ENCODE data around the gene XYLT1. TPM values are rescaled to one million over a fixed set of nuclear protein-coding genes. Genes with fewer than 3 reads are reported as not detected.

The XYLT1 gene
- total and polyA plus RNA-seq, 2 of the 13 experiments (the other 11 are each of a cell fraction or from before 2014, with no cell fraction given), result not detected

DNA sequence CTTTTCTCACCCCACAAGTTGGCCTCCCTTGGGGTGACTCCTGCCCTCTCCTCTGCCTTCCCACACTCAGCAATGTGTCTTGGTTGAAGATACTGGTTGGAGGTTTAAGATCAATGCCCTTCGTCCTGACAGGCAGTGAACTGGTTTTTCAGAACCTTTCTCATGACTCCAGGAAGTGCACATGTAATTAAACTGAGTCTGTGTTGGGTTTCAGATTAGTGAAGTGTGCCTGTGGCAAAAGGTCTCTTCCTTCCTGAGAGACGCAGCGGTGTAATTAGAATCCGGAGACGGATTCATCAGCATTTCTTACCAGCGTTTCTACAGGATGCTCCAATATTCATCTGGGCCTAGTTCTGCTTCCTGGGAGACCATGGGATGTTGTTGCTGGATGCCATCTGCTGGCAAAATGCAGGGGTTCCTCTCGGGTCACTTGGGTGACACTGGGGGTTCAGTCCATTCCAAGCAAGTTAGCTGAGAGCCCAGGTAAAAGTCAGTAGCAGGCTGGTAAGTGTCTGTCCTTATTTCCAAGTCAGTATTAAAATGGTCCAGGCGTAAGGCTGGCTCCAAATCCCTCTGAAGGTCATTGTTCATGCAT, 233.3 kb downstream of the XYLT1 start:
- no peaks in the 10 kb centered on the region for H3K4me1 ChIP-seq (ENCODE audit: insufficient read depth, low read length)
- H3K9me3 ChIP-seq (ENCODE audit: low read length), result 0 out of 2 replicates have a peak, but pooled peaks cover 6% of the 10 kb centered on the region
- no TSS peak for BruUV-seq (replicated peaks)
- no peaks in the 10 kb centered on the region; a peak in 1 of 5 replicates for H3K27me3 ChIP-seq (ENCODE audit: control insufficient read depth in 1 of 2, insufficient read depth in 2 of 2, low read length in 2 of 2)
- in situ Hi-C loops (cut with HindIII; ENCODE audit: extremely low pct_ligation_motif_present, low pct_unique_long_range_greater_than_20kb), result no loop called here
- ATAC-seq (no peak), DNase-seq (ENCODE audit: low spot score) (no peak), FAIRE-seq (no peak)
- H4K20me1 ChIP-seq (ENCODE audit: insufficient read depth, low read length), result no peaks in the 10 kb centered on the region
- CTCF ChIA-PET (ENCODE audit: low intra/inter-chr PET ratio, low total read pairs), result no interaction called here
- H3K27ac ChIP-seq (ENCODE audit: extremely low read length, insufficient read depth, low read length), result no peak overlapping the region
- POLR2A ChIA-PET, result no interaction called here
- no peak overlapping the region for H2AFZ ChIP-seq (ENCODE audit: low read length)
- TF ChIP-seq RFX1 (IDR thresholded peaks at IDR 0.05) (no peak), TARDBP (CRISPR knock-in tag; IDR thresholded peaks at IDR 0.05) (no peak)
- H3K36me3 ChIP-seq (replicated peaks in 1 of 2; ENCODE audit: control insufficient read depth in 1 of 2, insufficient read depth in 2 of 2, low read length in 2 of 2), result no peaks in the 10 kb centered on the region
- H3K9ac ChIP-seq (ENCODE audit: insufficient read depth, low read depth, low read length), result no peak overlapping the region
- H3K4me2 ChIP-seq (ENCODE audit: low read depth, low read length), result no peak overlapping the region
- intact Hi-C loops (cut with micrococcal nuclease; ENCODE audit: unreplicated experiment), result no loop called here
- no peaks in the 10 kb centered on the region for H3K79me2 ChIP-seq (ENCODE audit: insufficient read depth, low read length)
- no peak overlapping the region for H3K4me3 ChIP-seq (replicated peaks in 1 of 3; ENCODE audit: insufficient read depth in 1 of 3, low read depth in 2 of 3, low read length in 3 of 3)
- WGBS (ENCODE audit: low lambda C conversion rate), result 43% methylated on average over 8 of the region's 8 CpGs

DNA sequence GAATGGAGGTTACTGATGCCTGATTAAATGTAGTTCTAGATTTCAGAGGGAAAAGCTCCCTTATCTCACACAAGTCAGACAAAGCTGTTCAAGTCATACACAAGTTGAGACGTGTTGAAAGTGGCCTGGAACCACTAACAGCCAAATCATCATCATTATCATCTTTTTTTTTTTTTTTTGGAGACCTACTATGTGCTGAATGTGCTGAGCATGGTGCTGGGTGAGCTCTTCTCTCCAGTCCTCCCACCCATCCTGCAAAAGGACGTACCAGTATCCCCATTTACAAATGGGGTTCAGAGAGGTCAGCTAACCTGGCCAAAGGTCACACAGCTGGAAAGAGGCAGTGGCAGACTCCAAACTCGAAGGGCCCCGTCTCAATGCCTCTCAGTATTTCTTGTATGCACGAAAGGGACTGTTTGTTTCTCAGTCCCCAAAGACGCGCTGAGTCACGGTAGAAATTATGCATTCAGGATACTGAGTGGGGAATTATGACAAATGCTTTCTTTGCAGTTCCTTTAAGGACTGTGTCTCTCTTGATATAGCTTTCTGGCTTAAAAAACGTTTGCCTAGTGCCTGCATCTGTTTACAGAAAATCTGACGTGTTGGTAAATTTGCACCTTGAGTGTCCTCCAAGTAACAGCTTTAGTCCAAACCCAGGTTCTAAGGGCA, 235.5 kb downstream of the XYLT1 start:
- H3K9ac ChIP-seq (ENCODE audit: insufficient read depth, low read depth, low read length), result no peak overlapping the region
- no peak overlapping the region for H3K4me2 ChIP-seq (ENCODE audit: low read depth, low read length)
- DNase-seq (ENCODE audit: low spot score), result no peak
- no TSS peak for BruUV-seq (replicated peaks)
- no peaks in the 10 kb centered on the region for H3K4me1 ChIP-seq (ENCODE audit: insufficient read depth, low read length)
- intact Hi-C loops (cut with micrococcal nuclease; ENCODE audit: unreplicated experiment) (no loop called here), in situ Hi-C loops (cut with HindIII; ENCODE audit: extremely low pct_ligation_motif_present, low pct_unique_long_range_greater_than_20kb) (no loop called here)
- peaks cover 0 to 2% of the 10 kb centered on the region in 2 experiments; a peak in 2 of 5 replicates for H3K27me3 ChIP-seq (ENCODE audit: control insufficient read depth in 1 of 2, insufficient read depth in 2 of 2, low read length in 2 of 2)
- ATAC-seq, result no peak
- no peak overlapping the region for H3K4me3 ChIP-seq (replicated peaks in 1 of 3; ENCODE audit: insufficient read depth in 1 of 3, low read depth in 2 of 3, low read length in 3 of 3)
- no peak for FAIRE-seq
- peak; percentile 81 for TF ChIP-seq ZKSCAN1 (IDR thresholded peaks at IDR 0.05; ENCODE audit: low read length)
- no peak for TF ChIP-seq HOXA5 (CRISPR knock-in tag; IDR thresholded peaks at IDR 0.05)
- no peak for TF ChIP-seq ARNTL (CRISPR knock-in tag; IDR thresholded peaks at IDR 0.05)
- no peak for TF ChIP-seq KAT8 (CRISPR knock-in tag; IDR thresholded peaks at IDR 0.05)
- 31% methylated on average over 10 of the region's 10 CpGs for WGBS (ENCODE audit: low lambda C conversion rate)
- no peaks in the 10 kb centered on the region for H4K20me1 ChIP-seq (ENCODE audit: insufficient read depth, low read length)
- ChIA-PET POLR2A (no interaction called here), CTCF (ENCODE audit: low intra/inter-chr PET ratio, low total read pairs) (no interaction called here)
- no peak overlapping the region for H3K27ac ChIP-seq (ENCODE audit: extremely low read length, insufficient read depth, low read length)
- no peaks in the 10 kb centered on the region for H3K79me2 ChIP-seq (ENCODE audit: insufficient read depth, low read length)
- H3K36me3 ChIP-seq (replicated peaks in 1 of 2; ENCODE audit: control insufficient read depth in 1 of 2, insufficient read depth in 2 of 2, low read length in 2 of 2), result no peaks in the 10 kb centered on the region
- H3K9me3 ChIP-seq (ENCODE audit: low read length), result 0 out of 2 replicates have a peak, but pooled peaks cover 6% of the 10 kb centered on the region
- H2AFZ ChIP-seq (ENCODE audit: low read length), result no peak overlapping the region

Measured in HepG2 (cell line).